ENCODE results near the gene GNPTAB.
A peak's percentile ranks its signal among the peaks of the same experiment; 100 is the strongest.
"Not testable (repeated sequence)": the region's sequence is repeated elsewhere in the genome, so short reads cannot be mapped to it uniquely, and the experiment has no call there.

Gene GNPTAB

GRCh38 chr12:101852998-101853397, 22.2 kb upstream of the GNPTAB start:
- DNase-seq (ENCODE audit: low read depth in 3 of 3): no peak

- no peak for DNase-seq (ENCODE audit: low read depth in 3 of 3)
These were observed 19.4 kb upstream of the GNPTAB start for GRCh38 chr12:101850199-101850598.

- no peak for DNase-seq (ENCODE audit: low read depth in 3 of 3)
These were observed 16.6 kb upstream of the GNPTAB start for GRCh38 chr12:101847325-101847724.

- DNase-seq (ENCODE audit: low read depth in 3 of 3): no peak
These were observed 14.5 kb upstream of the GNPTAB start for GRCh38 chr12:101845137-101845711.

GRCh38 chr12:101841069-101841468, 10.3 kb upstream of the GNPTAB start:
- DNase-seq (ENCODE audit: low read depth in 3 of 3): no peak

GRCh38 chr12:101839324-101840283, 8.8 kb upstream of the GNPTAB start:
- peak in 2 of 3 donors; percentile 49 to 56 for DNase-seq (ENCODE audit: low read depth in 3 of 3)

- no peak for DNase-seq (ENCODE audit: low read depth in 3 of 3)
These were observed 8.0 kb upstream of the GNPTAB start for GRCh38 chr12:101838628-101839323.

GRCh38 chr12:101832030-101832429, 1.3 kb upstream of the GNPTAB start:
- DNase-seq (ENCODE audit: low read depth in 3 of 3): no peak

- no peak for DNase-seq (ENCODE audit: low read depth in 3 of 3)
These were observed 956 bp downstream of the GNPTAB start for GRCh38 chr12:101829639-101830366.

- no peak for DNase-seq (ENCODE audit: low read depth in 3 of 3)
These were observed 2.1 kb downstream of the GNPTAB start for GRCh38 chr12:101828463-101829196.

GRCh38 chr12:101826766-101827368, 3.9 kb downstream of the GNPTAB start:
- DNase-seq (ENCODE audit: low read depth in 3 of 3): no peak

- no peak for DNase-seq (ENCODE audit: low read depth in 3 of 3)
These were observed 5.9 kb downstream of the GNPTAB start for GRCh38 chr12:101824831-101825230.

GRCh38 chr12:101823891-101824290, 6.9 kb downstream of the GNPTAB start:
- peak; percentile 23 to 52 (median 31) for DNase-seq (ENCODE audit: low read depth in 3 of 3)

- no peak for DNase-seq (ENCODE audit: low read depth in 3 of 3)
These were observed 7.7 kb downstream of the GNPTAB start for GRCh38 chr12:101823039-101823438.

- DNase-seq (ENCODE audit: low read depth in 3 of 3): no peak
These were observed 11.3 kb downstream of the GNPTAB start for GRCh38 chr12:101819467-101819866.

- DNase-seq (ENCODE audit: low read depth in 3 of 3): not testable (repeated sequence)
These were observed 12.1 kb downstream of the GNPTAB start for GRCh38 chr12:101818689-101819088.

- no peak for DNase-seq (ENCODE audit: low read depth in 3 of 3)
These were observed 17.6 kb downstream of the GNPTAB start for GRCh38 chr12:101813117-101813516.

- DNase-seq (ENCODE audit: low read depth in 3 of 3): not testable (repeated sequence)
These were observed 18.0 kb downstream of the GNPTAB start for GRCh38 chr12:101812716-101813115.

GRCh38 chr12:101811342-101811741, 19.4 kb downstream of the GNPTAB start:
- DNase-seq (ENCODE audit: low read depth in 3 of 3): not testable (repeated sequence)

GRCh38 chr12:101809208-101809607, 21.6 kb downstream of the GNPTAB start:
- no peak for DNase-seq (ENCODE audit: low read depth in 3 of 3)

- DNase-seq (ENCODE audit: low read depth in 3 of 3): no peak
These were observed 24.5 kb downstream of the GNPTAB start for GRCh38 chr12:101806265-101806664.

All from stimulated activated CD4-positive, alpha-beta T cell treated with anti-CD3 and anti-CD28 coated beads, TNF-alpha, amount 100 ng/mL, for 48 hours (primary cell).